ENCODE results near the gene STIL. TPM values are rescaled to one million over a fixed set of nuclear protein-coding genes. Genes with fewer than 3 reads are reported as not detected.

Gene STIL
- total and polyA plus RNA-seq, 2 of the 13 experiments (the other 11 are each of a cell fraction or from before 2014, with no cell fraction given), result 13.7 to 18.6 TPM

DNA sequence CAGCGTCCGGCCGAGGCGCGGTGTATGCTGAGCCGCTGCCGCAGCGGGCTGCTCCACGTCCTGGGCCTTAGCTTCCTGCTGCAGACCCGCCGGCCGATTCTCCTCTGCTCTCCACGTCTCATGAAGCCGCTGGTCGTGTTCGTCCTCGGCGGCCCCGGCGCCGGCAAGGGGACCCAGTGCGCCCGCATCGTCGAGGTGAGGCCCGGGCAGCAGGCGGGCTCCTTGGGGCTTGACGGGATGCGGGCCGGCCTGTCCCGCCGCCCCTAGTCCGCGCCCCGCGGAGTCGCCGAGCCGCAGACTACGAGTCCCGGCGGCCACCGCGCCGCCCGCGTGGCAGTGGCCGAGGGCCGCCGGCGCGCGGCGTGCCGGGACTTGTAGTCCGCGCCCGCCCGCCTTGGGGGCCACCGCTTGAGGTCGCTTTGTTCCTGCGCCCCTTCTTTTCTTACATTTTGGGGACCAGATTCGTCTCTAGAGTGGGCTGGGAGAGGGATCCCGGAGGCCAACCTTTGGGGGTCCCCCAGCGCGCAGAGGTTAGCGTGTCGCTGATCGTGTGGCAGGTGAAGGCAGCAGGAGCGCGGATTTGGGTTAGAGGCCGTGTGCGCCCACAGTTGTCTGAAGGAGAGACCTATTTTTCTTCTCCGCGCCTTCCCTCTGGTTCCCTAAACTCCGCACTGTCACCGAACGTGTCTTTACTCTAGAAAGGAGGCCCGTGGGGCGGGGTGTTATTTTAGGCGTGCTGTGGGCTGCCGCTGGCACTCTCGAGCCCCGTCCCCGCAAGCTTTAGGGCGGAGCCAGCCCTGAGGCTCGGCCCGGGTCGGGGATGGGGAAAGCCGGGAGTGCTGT lies 20.2 kb upstream of the STIL start (continued):
- TF ChIP-seq, protein P1, sequence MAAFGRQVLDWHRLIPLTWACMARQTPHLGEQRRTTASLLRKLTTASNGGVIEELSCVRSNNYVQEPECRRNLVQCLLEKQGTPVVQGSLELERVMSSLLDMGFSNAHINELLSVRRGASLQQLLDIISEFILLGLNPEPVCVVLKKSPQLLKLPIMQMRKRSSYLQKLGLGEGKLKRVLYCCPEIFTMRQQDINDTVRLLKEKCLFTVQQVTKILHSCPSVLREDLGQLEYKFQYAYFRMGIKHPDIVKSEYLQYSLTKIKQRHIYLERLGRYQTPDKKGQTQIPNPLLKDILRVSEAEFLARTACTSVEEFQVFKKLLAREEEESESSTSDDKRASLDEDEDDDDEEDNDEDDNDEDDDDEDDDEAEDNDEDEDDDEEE (CRISPR knock-in tag; IDR thresholded peaks at IDR 0.05), result 0 out of 2 replicates have a peak, but pooled peaks have one; percentile 20
- TF ChIP-seq HHEX (CRISPR knock-in tag; IDR thresholded peaks at IDR 0.05), result no peak
- TF ChIP-seq ZNF790 (CRISPR knock-in tag; IDR thresholded peaks at IDR 0.05; ENCODE audit: borderline replicate concordance), result peak; percentile 52; the same call in 1 of the 2 replicates
- TF ChIP-seq NFKB2 (CRISPR knock-in tag; IDR thresholded peaks at IDR 0.05; ENCODE audit: borderline replicate concordance), result 0 out of 2 replicates have a peak, but pooled peaks have one; percentile 58
- TF ChIP-seq DPF2 (CRISPR knock-in tag; IDR thresholded peaks at IDR 0.05; ENCODE audit: borderline replicate concordance, low read depth), result no peak
- TF ChIP-seq ZNF563 (CRISPR knock-in tag; IDR thresholded peaks at IDR 0.05), result no peak; the same call in 1 of the 2 replicates
- TF ChIP-seq ZNF768 (CRISPR knock-in tag; IDR thresholded peaks at IDR 0.05), result 0 out of 2 replicates have a peak, but pooled peaks have one; percentile 24
- TF ChIP-seq SMYD3 (CRISPR knock-in tag; IDR thresholded peaks at IDR 0.05), result 0 out of 2 replicates have a peak, but pooled peaks have one; percentile 27
- TF ChIP-seq, protein P2, sequence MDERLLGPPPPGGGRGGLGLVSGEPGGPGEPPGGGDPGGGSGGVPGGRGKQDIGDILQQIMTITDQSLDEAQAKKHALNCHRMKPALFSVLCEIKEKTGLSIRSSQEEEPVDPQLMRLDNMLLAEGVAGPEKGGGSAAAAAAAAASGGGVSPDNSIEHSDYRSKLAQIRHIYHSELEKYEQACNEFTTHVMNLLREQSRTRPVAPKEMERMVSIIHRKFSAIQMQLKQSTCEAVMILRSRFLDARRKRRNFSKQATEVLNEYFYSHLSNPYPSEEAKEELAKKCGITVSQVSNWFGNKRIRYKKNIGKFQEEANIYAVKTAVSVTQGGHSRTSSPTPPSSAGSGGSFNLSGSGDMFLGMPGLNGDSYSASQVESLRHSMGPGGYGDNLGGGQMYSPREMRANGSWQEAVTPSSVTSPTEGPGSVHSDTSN (CRISPR knock-in tag; IDR thresholded peaks at IDR 0.05), result no peak
- TF ChIP-seq, protein P3, sequence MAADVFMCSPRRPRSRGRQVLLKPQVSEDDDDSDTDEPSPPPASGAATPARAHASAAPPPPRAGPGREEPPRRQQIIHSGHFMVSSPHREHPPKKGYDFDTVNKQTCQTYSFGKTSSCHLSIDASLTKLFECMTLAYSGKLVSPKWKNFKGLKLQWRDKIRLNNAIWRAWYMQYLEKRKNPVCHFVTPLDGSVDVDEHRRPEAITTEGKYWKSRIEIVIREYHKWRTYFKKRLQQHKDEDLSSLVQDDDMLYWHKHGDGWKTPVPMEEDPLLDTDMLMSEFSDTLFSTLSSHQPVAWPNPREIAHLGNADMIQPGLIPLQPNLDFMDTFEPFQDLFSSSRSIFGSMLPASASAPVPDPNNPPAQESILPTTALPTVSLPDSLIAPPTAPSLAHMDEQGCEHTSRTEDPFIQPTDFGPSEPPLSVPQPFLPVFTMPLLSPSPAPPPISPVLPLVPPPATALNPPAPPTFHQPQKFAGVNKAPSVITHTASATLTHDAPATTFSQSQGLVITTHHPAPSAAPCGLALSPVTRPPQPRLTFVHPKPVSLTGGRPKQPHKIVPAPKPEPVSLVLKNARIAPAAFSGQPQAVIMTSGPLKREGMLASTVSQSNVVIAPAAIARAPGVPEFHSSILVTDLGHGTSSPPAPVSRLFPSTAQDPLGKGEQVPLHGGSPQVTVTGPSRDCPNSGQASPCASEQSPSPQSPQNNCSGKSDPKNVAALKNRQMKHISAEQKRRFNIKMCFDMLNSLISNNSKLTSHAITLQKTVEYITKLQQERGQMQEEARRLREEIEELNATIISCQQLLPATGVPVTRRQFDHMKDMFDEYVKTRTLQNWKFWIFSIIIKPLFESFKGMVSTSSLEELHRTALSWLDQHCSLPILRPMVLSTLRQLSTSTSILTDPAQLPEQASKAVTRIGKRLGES (CRISPR knock-in tag; IDR thresholded peaks at IDR 0.05; ENCODE audit: borderline replicate concordance), result no peak
- TF ChIP-seq, protein P4, sequence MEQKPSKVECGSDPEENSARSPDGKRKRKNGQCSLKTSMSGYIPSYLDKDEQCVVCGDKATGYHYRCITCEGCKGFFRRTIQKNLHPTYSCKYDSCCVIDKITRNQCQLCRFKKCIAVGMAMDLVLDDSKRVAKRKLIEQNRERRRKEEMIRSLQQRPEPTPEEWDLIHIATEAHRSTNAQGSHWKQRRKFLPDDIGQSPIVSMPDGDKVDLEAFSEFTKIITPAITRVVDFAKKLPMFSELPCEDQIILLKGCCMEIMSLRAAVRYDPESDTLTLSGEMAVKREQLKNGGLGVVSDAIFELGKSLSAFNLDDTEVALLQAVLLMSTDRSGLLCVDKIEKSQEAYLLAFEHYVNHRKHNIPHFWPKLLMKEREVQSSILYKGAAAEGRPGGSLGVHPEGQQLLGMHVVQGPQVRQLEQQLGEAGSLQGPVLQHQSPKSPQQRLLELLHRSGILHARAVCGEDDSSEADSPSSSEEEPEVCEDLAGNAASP (CRISPR knock-in tag; IDR thresholded peaks at IDR 0.05; ENCODE audit: borderline replicate concordance), result no peak
- peak; percentile 63; the same call in 1 of the 2 replicates for TF ChIP-seq MEF2D (CRISPR knock-in tag; IDR thresholded peaks at IDR 0.05)
- TF ChIP-seq ZBTB20 (CRISPR knock-in tag; IDR thresholded peaks at IDR 0.05; ENCODE audit: borderline replicate concordance, low read depth), result no peak; the same call in 1 of the 2 replicates
- TF ChIP-seq, protein P5, sequence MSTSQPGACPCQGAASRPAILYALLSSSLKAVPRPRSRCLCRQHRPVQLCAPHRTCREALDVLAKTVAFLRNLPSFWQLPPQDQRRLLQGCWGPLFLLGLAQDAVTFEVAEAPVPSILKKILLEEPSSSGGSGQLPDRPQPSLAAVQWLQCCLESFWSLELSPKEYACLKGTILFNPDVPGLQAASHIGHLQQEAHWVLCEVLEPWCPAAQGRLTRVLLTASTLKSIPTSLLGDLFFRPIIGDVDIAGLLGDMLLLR (CRISPR knock-in tag; IDR thresholded peaks at IDR 0.05), result no peak
- TF ChIP-seq TCF12 (IDR thresholded peaks at IDR 0.05), result no peak
- TF ChIP-seq TCF12 (CRISPR knock-in tag; IDR thresholded peaks at IDR 0.05), result no peak
- TF ChIP-seq, protein P6, sequence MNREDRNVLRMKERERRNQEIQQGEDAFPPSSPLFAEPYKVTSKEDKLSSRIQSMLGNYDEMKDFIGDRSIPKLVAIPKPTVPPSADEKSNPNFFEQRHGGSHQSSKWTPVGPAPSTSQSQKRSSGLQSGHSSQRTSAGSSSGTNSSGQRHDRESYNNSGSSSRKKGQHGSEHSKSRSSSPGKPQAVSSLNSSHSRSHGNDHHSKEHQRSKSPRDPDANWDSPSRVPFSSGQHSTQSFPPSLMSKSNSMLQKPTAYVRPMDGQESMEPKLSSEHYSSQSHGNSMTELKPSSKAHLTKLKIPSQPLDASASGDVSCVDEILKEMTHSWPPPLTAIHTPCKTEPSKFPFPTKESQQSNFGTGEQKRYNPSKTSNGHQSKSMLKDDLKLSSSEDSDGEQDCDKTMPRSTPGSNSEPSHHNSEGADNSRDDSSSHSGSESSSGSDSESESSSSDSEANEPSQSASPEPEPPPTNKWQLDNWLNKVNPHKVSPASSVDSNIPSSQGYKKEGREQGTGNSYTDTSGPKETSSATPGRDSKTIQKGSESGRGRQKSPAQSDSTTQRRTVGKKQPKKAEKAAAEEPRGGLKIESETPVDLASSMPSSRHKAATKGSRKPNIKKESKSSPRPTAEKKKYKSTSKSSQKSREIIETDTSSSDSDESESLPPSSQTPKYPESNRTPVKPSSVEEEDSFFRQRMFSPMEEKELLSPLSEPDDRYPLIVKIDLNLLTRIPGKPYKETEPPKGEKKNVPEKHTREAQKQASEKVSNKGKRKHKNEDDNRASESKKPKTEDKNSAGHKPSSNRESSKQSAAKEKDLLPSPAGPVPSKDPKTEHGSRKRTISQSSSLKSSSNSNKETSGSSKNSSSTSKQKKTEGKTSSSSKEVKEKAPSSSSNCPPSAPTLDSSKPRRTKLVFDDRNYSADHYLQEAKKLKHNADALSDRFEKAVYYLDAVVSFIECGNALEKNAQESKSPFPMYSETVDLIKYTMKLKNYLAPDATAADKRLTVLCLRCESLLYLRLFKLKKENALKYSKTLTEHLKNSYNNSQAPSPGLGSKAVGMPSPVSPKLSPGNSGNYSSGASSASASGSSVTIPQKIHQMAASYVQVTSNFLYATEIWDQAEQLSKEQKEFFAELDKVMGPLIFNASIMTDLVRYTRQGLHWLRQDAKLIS (CRISPR knock-in tag; IDR thresholded peaks at IDR 0.05), result no peak

Measured in HepG2 (cell line).